Cardiac fibroblast (primary cell): Measurements from ENCODE around the gene TMEM107.
"Not testable (repeated sequence)": the region's sequence is repeated elsewhere in the genome, so short reads cannot be mapped to it uniquely, and the experiment has no call there.

Source experiments
- DNase-seq, 2 donors: peaks; one replicate each; pipeline versions ENCODE4 v3.0.0 to v3.0.0-alpha.2; 2010; ENCODE audit warnings: low read depth in 2 of 2
- H3K4me3 ChIP-seq, 2 donors: replicated peaks in 1 of 2; 1 replicate in 1 of 2; 2 replicates in 1 of 2; pipeline ENCODE4 v1.5.1; 2011; ENCODE audit warnings: low read depth in 2 of 2, low read length in 2 of 2, mild to moderate bottlenecking in 2 of 2, moderate library complexity in 1 of 2
- CTCF ChIP-seq: IDR thresholded peaks from one replicate; pipeline ENCODE4 v1.5.1; 2011; ENCODE audit warnings: low read depth, mild to moderate bottlenecking, low read length, inconsistent platforms

The TMEM107 gene

GRCh38 chr17:8220783-8221662 is 44.8 kb upstream of the TMEM107 start:
- peak; percentile 93 to 96 for DNase-seq
- H3K4me3 ChIP-seq: peak overlapping the region; percentile 63 to 64
- no peak for TF ChIP-seq CTCF

- not testable (repeated sequence) for DNase-seq, H3K4me3 ChIP-seq
These were observed 37.8 kb upstream of the TMEM107 start for GRCh38 chr17:8214000-8214399.

- peak in 1 of 2 donors; percentile 33 for DNase-seq
- no peak for TF ChIP-seq CTCF
- H3K4me3 ChIP-seq: no peak overlapping the region
These were observed 36.4 kb upstream of the TMEM107 start for GRCh38 chr17:8212312-8213180.

- DNase-seq: peak in 1 of 2 donors; percentile 23
- H3K4me3 ChIP-seq: peak overlapping the region; percentile 84 to 86
- TF ChIP-seq CTCF: no peak
These were observed 34.7 kb upstream of the TMEM107 start for GRCh38 chr17:8210761-8211458.

- no peak for TF ChIP-seq CTCF
- H3K4me3 ChIP-seq: peak within 1 kb of the TSS; percentile 84 to 86
- DNase-seq: peak; percentile 98
These were observed 34.0 kb upstream of the TMEM107 start, which contains the start of gene AURKB for GRCh38 chr17:8209907-8210760. Gene AURKB (minus strand): TSS chr17:8210575. CDS start chr17:8210224, 351 bp downstream.

GRCh38 chr17:8206536-8206935 is 30.4 kb upstream of the TMEM107 start:
- no peak for TF ChIP-seq CTCF
- no peak overlapping the region for H3K4me3 ChIP-seq
- no peak for DNase-seq
